ENCODE data around the gene CRX.
"Not testable (repeated sequence)": the region's sequence is repeated elsewhere in the genome, so short reads cannot be mapped to it uniquely, and the experiment has no call there.

Gene CRX

DNA sequence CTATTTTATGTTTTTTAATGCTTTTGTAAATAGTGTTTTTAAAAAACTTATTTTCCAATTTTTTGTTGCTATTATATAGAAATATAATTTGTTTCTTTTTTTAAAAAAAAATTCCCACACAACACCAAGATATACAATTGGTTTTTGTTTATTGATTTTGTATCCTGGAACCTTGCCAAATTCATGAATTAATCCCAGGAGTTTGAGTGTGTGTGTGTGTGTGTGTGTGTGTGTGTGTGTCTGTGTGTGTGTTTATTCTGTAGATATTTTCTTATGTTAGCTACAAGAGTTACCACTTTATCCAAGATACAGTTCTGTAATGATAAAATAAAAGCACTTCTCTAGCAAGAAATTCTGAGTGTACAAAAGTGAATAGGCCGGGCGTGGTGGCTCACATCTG, 25.0 kb upstream of the CRX start:
- TF ChIP-seq, protein P1, sequence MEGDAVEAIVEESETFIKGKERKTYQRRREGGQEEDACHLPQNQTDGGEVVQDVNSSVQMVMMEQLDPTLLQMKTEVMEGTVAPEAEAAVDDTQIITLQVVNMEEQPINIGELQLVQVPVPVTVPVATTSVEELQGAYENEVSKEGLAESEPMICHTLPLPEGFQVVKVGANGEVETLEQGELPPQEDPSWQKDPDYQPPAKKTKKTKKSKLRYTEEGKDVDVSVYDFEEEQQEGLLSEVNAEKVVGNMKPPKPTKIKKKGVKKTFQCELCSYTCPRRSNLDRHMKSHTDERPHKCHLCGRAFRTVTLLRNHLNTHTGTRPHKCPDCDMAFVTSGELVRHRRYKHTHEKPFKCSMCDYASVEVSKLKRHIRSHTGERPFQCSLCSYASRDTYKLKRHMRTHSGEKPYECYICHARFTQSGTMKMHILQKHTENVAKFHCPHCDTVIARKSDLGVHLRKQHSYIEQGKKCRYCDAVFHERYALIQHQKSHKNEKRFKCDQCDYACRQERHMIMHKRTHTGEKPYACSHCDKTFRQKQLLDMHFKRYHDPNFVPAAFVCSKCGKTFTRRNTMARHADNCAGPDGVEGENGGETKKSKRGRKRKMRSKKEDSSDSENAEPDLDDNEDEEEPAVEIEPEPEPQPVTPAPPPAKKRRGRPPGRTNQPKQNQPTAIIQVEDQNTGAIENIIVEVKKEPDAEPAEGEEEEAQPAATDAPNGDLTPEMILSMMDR (IDR thresholded peaks at IDR 0.05; ENCODE audit: control insufficient read depth, insufficient read depth, low read depth, low read length, missing control alignments) = no peak

DNA sequence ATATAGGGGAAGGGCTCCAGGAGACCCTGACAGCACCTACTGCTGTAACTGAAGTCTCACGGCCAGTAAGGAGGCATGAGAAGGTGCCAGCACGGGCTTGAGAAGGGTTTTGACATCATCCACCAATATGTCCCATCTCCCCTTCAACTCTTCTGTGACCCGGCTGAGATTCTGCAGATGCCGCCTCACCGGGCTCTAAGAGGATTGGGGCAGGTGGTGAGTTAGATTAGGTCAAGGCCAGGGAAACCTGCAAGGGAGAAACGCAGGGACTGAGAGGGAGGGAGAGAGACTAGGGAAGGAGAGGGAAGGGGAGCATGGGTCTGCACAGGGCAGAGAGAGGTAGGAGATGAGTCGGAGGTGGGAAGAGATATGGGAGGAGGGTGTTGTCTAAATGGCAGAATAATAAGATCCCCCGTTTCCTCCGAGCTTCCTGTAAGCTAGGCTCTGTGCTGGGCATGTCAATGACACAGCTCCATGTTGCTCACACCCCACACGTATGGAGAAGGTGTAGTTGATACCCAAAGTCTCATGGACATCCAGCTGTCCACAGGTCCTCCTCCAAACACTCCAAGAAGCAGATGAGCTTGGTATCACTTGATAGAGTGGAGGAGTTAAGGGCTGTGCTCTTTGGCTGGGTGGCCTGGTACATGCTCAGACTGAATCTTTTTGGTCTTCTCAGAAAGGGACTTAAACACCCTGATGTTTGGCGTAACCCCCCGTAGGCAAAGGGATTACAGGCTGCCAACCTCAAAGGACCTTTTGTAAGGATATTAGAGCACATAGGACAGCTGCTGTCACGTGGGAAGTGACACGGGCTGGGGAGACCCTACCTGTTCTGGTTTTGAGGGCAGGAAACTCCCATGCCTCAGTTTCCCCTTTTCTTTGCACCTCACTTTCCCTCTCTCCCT, 23.5 kb upstream of the CRX start:
- no peak for DNase-seq (ENCODE audit: low read depth)
- TF ChIP-seq, protein P1 (IDR thresholded peaks at IDR 0.05; ENCODE audit: control insufficient read depth, insufficient read depth, low read depth, low read length, missing control alignments) = no peak
- no peak overlapping the region for H3K4me3 ChIP-seq (ENCODE audit: control insufficient read depth, low read depth, low read length)

More for the DNA sequence above, 25.0 kb upstream of the CRX start:
- DNase-seq (ENCODE audit: low read depth) = no peak
- no peak overlapping the region for H3K4me3 ChIP-seq (ENCODE audit: control insufficient read depth, low read depth, low read length)

DNA sequence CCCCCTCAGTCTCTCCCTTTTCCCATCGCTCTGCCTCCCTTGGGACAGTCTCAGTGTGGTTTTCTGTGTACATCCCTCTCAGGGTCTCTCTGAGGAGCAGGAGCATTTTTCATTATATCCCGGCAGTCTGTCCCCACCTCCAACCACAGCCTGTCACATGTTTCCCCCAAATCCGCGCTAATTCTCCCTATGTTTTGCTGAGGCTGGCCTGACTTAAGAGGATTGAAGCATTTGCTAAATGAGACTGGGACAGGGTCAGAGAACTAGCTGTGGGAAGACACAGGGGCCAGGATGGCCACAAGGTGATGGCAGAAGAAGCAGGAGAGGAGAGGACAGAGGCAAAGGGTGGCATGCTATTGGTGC, 22.9 kb upstream of the CRX start:
- H3K4me3 ChIP-seq (ENCODE audit: control insufficient read depth, low read depth, low read length) = no peak overlapping the region
- TF ChIP-seq, protein P1 (IDR thresholded peaks at IDR 0.05; ENCODE audit: control insufficient read depth, insufficient read depth, low read depth, low read length, missing control alignments) = no peak
- no peak for DNase-seq (ENCODE audit: low read depth)

DNA sequence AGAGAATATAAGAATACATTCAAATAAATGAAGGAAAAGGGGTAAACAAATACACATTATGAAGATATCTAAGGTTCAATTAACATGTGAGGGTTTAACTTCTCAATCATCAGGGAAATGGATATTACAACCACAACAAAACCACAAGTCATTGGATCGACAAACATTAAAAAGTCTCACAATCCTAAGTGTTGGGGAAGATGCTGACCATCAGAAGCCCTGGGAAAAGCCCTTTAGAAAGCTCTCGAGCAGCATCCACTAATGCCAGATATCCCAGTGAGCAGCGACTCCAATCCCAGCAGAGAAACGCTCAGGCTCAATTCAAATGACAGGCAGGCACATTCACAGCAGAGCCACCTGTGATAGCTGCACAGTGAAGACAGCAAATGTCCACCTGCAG, 20.5 kb upstream of the CRX start:
- H3K4me3 ChIP-seq (ENCODE audit: control insufficient read depth, low read depth, low read length) = no peak overlapping the region
- TF ChIP-seq, protein P1 (IDR thresholded peaks at IDR 0.05; ENCODE audit: control insufficient read depth, insufficient read depth, low read depth, low read length, missing control alignments) = no peak
- DNase-seq (ENCODE audit: low read depth) = no peak

DNA sequence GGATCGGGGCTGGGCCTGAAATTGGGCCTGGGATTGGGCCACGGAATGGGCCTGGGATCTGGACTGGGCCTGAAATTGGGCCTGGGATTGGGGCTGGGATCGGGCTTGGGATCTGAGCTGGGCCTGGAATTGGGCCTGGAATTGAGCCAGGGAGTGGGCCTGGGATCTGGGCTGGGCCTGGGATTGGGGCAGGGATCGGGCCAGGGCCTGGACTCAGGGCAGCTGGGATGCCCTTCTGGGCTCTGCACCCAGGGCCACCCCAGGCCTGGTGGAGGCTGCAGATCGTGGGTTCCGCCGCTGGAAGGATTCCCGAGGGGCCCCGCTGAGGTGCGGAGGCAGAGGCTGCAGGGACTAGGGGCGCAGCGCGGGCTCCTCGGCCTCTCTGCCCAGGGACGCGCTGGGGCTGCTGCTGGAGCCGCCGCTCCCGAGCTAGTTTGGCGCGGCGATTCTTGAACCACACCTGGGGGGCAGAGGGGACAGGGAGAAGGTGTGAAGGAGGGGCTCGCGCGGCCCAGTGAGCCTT, 19.2 kb upstream of the CRX start:
- H3K4me3 ChIP-seq (ENCODE audit: control insufficient read depth, low read depth, low read length) = no peak overlapping the region
- no peak for DNase-seq (ENCODE audit: low read depth)
- TF ChIP-seq, protein P1 (IDR thresholded peaks at IDR 0.05; ENCODE audit: control insufficient read depth, insufficient read depth, low read depth, low read length, missing control alignments) = no peak

DNA sequence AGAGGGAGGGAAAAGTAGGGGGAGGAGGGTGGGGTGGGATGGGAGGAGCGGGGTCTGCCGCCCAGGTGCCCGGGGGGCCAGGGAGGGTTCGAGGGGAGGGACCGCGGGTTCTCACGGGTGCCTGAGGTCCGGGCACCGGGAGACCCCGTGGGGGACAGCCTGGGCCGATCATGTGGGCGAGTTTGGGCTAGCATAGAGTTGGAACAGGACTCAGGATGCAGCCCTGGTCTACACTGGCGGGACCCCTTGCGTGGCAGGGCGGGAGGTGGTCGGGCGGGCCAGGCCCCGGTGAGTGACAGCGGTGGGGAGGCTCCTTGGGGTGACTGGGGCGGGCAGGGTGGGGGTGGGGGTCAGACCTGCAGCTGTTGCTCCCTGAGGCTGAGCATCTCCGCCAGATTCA, 18.6 kb upstream of the CRX start:
- not testable (repeated sequence) for DNase-seq (ENCODE audit: low read depth); H3K4me3 ChIP-seq (ENCODE audit: control insufficient read depth, low read depth, low read length)

DNA sequence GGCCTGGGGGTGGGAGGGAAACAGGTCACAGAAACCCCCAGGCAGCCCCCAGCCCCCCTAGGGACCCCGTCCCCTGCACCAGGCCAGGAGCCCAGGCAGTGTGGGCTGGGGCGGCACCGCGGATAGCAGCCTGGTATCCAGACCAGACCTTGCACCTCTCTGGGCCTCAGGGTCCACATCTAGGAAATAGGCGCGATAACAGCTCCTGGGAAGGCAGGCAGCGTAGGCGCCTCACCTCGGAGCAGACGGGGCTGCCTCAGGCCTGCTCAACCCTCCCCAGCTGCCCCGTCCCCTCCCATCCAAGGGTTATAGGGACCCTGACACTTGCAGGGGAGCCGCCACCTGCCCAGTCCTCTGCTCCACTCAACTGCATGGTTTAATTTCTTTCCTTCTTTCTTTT, 18.1 kb upstream of the CRX start:
- DNase-seq (ENCODE audit: low read depth); H3K4me3 ChIP-seq (ENCODE audit: control insufficient read depth, low read depth, low read length): not testable (repeated sequence)

DNA sequence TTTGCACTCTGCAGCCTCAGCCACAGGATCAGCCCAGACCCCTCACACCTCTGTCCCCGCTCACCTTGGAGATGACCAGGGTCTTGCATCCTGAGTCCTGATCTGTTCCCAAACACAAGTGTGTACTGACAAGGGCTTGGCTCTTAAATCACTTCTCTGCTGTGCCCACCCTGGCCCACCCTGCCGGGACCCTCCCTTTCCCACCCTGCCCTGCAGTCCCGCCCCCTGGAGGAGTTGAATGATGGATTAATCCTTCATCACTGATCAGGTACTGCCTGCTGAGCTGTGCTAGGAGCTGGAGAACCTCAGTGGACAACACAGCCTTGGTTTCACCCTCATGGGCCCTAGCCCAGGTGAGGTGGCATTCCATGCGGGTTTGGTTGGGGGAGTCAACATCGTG, 17.3 kb upstream of the CRX start, which contains the start of gene TPRX1:
Gene TPRX1, minus strand, starts transcription at position 101 of the 400 bp plus-strand sequence. Its CDS starts 12 bp downstream, at position 89.
- not testable (repeated sequence) for DNase-seq (ENCODE audit: low read depth); H3K4me3 ChIP-seq (ENCODE audit: control insufficient read depth, low read depth, low read length)
